COR-L47 (cell line): Measurements from ENCODE around the gene AMER3.

Experiments used
- DNase-seq: peaks from one replicate; lab custom pipeline; 2025; lab: John Stamatoyannopoulos, UW

Gene AMER3

GRCh38 chr2:130756053-130756873, 923 bp downstream of the AMER3 start:
- DNase-seq: no peak

DNA sequence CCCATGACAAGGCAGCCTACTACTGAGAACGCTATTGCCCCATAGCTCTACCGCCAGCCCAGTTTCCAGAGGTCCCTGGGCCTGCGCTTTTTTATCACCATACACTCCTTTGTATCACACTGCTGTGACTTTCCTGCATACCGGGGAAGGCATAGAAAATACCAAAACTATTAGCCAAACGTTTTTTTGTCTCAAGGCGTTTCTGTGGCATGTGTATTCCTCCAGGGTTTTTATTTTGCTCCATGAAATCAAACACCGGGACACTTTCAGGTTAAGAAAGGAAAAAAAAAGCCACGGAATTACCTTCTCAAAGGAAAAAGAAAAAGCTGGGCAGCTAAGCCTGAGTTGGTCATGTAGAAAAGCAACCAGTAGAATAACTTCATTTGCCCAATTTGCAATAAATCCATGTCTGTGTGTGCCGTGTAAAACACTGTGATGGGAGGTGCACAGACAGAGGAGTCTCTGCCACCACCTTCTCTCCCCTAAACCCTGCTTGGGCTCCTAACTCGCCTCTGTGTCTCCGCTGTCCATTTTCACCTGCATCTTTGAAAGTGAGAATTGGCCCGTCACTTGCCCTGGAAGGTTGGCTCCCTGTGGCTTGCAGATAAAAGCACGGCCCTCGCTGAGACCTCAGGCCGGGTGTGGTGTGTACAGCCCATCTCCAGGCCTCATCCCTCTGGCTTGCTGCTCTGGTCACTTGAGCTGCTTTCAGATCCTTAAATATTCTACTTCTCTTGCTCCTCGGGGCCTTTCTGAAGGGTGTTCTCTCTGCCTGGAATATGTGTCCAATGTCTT, 1.7 kb downstream of the AMER3 start:
- DNase-seq: no peak

DNA sequence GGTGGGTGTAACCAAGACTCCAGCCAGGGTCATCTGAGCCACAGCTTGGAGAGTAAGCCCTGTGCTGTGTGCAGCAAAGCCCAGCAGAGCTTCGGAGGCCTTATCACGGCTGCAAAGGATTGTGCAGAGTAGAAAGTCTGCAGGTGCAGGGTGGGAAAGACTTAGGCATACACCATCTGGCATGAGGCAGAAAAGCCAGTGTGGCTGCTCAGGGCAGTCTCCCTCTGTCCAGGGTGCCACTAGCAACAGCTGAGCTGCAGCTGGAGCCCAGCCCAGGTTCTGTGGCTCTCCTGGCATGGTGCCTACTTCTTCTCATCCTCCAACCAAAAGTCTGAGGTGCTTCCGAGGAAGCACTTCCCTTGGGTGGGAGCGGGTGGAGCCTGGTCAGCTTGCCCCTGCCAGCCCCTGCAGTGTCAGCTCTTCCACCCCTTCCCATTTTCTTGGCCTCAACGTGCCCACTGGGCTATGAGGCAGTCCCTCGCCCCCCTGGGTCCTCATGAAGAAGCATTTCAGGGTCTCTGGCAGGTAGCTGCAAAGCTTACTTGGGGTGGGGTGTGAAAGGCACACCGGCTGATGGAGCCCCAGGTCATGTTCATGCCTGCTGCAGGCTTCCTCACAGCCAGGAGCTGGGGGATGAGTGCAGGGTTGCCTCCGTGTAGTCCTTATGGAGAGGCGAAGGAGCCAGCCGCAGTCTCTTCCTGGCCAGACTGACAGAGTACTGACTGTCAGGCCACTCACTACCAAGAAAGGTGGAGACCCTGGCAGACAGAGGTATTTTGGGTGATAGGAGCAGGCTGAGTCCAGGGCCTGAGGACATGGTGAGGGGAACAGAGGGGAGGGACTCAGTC, 4.8 kb downstream of the AMER3 start:
- DNase-seq: peak; percentile 93

DNA sequence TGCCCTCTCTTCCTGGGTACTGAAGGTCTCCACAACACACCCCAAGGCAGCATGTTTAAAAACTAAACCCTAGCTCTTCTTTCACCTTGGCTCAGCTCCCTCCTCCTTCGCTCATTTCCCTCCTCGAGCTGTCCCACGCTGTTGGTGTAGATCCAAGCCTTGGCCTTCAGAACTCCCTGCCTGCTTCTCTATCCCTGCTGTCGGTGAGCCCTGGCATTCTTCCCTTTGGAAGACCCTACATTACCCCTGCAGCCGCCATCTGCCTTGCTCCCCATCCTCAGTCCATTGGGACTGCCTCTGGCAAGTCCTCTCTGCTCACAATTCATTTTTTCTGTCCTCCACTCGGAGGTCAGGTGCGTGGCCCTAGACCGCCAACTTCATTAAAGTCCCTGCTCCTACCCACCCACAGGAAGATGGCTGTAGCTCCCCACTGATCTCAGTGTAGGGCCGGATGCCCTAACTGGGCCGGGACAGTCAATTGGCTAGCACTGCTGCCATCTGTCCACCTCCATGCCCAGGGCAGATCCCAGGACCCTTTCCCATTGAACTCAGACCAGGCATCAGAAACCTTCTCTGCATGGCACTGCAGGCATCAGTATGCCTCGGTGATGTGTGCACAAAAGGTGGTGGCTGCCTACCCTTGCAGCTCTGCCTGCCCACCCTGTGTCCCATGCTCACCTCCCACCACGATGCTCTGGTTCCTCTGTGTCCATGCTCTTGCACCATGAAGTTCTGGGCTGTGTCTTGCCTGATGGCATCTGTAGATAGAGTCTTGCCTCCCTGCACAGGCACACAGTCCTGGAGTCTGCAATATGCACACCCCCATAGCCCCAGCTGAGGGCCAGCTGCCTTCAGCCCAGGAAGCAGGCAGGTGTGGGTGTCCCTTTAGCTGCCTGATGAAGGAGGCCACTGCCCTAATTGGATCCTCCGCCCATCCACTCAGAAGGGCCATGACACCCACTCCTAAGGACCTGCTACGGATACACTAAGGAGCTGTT, 5.7 kb downstream of the AMER3 start:
- no peak for DNase-seq

DNA sequence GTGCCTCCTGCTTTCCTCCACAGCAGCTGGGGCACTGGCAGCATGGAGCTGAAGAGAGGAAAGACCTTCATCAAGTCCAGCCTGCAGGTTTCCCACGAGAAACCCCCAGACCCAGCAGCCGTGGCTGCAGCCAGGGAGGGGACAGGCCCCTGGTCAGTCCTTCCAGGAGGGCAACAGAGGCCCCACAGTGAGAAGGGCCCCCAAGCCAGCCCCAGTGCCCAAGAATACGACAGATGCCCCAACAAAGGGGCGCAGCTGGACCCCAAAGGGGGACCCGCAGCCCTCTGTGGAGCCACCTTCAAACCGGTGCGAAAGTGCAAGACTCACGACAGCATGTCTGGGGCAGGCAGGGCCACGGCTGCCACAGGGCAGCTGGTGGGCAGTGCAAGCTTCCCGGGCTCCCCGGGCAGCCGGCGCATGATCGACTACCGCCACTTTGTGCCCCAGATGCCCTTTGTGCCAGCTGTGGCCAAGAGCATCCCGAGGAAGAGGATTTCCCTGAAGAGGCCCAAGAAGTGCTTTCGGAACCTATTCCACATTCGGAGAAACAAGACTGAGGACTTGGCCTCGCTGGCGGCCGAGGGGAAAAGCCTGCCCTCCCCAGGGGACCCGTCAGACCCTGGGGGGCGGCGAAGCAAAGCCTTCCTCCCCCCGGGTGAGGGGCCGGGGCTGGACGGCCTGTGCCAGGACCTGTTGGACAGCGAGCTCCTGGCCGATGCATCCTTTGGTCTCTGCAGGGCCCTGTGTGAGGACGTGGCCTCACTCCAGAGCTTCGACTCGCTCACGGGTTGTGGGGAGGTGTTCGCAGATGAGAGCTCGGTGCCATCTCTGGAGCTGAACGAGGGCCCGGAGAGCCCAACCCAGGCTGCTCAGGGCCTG, 6.9 kb downstream of the AMER3 start:
- no peak for DNase-seq

DNA sequence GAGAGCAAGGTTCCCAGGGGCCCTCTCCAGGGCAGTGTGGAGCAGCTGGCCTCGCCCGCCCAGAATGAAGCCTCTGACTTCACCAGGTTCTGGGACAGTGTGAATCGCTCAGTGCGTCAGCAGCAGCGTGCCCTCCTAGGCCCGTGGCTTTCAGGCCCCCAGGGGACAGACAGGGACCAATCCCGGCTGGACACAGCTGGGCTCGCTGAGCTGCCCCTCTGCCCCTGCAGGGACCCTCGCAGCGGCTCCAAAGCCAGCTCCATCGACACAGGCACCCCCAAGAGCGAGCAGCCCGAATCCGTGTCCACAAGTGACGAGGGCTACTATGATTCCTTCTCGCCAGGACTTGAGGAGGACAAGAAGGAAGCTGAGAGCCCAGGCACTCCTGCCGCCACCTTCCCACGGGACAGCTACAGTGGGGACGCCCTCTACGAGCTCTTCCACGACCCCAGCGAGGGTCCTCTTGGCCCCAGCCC, 7.6 kb downstream of the AMER3 start:
- DNase-seq: no peak

- DNase-seq: no peak
Observed at GRCh38 chr2:130763405-130763804, 8.1 kb downstream of the AMER3 start.

DNA sequence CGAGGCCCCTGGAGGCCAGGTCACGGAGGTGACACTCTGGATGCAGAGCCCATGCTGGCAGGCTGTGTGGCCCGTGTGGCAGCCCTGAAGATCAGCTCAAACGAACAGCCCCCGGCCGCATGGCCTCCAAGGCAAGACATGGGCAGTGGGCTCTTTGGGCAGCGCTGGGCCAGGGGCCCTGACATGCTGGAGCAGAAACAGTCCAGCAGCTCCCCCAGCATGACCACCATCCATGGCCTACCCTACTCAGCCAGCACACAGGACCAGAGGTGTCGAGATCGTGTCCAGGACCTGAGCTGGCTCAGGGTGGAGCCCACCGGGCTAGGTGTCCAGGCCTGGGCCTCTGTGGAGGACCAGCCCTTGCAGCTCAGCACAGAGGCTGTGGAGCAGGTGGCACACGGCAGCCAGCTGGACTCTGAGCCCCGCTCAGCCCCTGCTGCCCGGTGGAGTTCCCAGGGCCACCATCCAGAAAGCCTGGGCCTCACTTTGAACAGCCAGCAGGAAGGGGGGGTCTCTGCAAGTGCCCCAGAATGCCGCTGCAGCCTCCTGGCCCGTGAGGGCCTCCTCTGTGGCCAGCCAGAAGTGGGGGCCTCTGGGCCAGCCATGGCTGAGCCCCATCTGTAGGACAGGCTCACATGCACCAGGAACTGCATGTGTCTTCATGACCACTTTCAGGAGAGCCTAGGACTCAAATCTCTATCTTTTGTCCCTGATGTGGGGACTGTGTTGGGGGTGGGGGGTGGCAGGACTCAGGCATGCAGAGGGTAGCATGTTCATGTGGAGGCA, 8.9 kb downstream of the AMER3 start:
- no peak for DNase-seq

DNA sequence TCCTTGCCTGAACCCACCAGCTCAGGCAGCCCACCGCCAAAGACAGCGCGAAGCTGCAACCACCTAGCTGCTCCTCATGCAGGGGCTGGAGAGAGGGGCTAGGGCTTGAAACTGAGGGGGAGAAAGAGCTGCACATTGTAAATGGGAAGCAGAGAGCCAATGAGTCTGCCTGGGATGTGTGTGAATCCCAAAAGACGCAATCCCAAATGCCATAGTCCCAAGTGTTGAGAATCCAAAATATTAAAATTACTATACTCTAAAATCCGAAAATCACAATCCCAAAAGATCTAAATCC, 9.4 kb downstream of the AMER3 start:
- no peak for DNase-seq

- no peak for DNase-seq
Observed at GRCh38 chr2:130765464-130765863, 10.1 kb downstream of the AMER3 start.

DNA sequence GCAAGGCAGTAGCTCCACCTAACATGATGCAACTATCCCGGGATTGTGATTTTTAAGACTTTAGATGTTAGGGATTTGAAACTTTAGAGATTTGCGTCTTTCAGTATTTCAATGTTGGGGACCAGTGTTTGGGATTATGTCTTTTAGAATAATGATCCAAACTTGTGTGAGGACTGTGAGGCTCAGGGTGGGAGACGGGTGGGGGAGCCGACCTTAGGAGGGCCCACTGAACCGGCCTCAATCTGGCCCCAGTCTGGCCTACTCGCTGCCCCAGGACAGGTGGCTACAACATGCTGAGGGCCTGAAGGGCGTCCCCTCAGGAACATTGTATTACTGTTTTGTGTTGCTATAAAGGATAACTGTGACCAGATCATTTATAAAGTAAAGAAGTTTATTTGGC, 10.7 kb downstream of the AMER3 start:
- no peak for DNase-seq

- DNase-seq: no peak
Observed at GRCh38 chr2:130766711-130767407, 11.5 kb downstream of the AMER3 start.

DNA sequence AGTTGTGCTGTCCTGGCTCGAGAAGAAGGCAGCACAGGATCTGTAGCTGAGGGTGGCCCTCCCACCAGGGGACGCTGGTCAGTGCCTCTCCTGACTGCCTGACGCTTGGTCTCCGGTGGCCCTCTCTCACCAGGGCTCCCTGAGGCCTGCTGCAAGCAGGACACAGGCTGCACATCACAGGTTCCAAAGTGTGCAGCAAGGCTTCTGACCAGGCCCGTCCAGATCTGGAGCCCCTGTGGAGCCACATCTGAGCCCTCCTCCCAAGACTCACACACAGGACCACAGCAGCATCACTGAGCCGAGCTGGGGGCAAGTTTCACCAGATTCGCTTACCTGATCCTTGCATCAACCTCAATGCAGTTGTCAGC, 12.1 kb downstream of the AMER3 start:
- no peak for DNase-seq

DNA sequence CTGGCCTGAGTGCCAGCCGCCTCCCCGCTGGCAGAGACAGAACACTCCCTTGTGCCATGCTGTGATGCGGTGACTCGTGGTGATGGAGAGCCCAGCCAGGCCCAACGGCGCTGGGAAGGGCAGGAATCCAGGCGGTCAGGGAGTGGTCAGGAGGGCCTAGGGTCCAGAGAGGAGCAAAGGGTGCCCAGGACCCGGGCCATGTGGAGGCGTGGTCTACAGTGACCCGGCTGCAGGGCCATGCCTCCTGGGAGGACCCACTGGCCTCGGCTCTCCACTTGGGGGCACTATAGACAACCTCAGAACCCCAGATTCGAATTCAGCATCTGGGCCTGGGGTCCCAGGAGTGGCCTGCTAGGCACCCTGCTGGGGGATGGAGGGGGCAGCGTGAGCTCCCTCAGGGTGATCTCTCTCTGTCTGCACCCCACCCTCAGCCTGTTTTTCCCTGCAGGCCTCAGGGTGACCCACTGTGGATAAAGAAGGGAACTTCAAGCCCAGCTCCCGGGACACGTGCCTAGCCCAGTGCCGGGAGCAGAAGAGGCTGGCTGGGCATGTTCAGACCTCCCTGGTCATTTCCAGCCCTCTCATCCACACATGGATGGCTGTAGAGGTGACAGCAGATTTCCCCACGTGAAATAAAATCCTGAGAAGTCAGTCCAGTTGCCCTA, 13.0 kb downstream of the AMER3 start:
- DNase-seq: no peak

DNA sequence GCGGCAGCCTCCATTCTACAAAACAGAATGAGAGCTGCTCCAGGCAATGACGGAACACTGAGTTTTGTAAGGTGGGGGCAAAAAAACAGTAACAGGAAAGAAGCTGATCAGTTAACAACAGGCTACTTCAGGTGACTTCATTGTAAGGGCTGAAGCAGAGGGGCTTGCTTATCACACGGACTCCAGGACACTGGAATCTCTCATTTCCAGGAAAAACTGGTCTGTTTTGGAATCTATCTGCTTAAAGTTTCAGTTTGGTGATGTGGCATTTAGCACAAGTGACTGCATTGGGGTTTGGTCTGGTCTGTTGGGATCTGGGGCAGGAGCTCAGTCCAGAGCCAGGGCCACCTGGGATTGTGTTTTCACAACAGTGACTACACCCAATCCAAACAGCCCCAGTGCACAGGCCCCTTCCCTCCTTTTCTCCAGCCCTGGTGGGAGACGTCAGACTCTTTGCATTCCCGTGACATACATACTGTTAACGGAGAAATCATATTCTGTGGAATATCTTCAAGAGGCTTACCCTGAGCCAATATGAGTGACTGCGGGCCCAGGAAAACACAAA, 14.1 kb downstream of the AMER3 start:
- DNase-seq: no peak

DNA sequence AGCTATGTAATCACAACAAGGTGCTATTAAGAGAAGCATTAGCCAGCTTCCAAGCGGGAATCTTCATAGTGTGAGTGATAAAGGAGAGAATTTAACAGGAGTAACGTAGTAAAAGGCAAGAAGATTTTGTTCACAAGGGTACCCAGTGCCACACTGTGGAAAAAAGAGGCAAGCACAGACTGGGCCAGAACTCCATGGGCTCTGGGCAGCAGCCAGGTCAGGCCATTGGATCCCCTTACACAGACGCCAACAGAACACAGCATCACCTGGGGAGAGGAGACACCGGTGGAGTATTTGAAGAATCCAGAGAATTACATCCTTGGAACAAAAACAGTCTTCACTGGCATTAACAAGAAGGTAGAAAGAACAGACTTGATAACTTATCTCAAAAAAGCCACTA, 21.2 kb downstream of the AMER3 start:
- DNase-seq: peak; percentile 10

- DNase-seq: no peak
Observed at GRCh38 chr2:130778781-130779180, 23.4 kb downstream of the AMER3 start.

DNA sequence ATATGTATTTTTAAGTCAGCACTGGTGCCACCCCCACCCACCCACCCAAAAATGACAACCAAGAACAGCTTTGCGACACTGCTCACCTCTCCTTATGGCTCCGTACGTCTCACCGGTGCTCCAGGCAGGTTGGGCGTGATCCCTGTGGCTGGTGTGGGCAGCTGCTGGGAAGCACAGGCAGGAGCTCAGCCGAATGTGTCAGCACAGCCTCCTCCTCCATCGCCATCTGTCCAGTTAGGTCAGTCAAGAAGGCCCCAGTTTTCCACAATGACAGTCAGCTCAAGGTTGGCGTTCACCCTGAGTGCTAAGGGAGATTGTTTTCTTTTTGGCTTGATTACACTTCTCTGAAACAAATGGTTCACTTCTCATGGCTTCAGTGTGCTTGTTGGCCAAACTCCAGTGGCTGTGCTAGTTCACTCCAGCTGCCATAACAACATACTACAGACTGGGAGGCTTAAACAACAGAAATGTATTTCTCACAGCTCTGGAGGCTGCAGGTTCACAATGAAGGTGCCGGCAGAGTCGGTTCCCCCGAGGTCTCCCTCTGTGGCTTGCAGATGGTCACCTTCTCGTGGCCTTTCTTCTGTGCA, 30.2 kb downstream of the AMER3 start:
- DNase-seq: no peak
